Tibial artery (tissue), 4 donors: ENCODE data around the gene CD34.

Experiments
- DNase-seq, 2 donors: peaks; one replicate each; pipeline ENCODE4 v3.0.0-alpha.2; 2019
- H3K27ac ChIP-seq, 2 donors: fragments of 200-600 bp; sonication (generic) in 1 of 2; 1 replicate in 1 of 2; 2 replicates in 1 of 2; pipeline ENCODE4 v1.5.1; 2018 to 2019; ENCODE audit warnings: mild to moderate bottlenecking in 1 of 2
- H3K27me3 ChIP-seq, 2 donors: fragments of 200-600 bp; sonication (generic) in 1 of 2; one replicate each; pipeline versions ENCODE4 v1.5.1 to v1.6.0; 2016 to 2019
- H3K36me3 ChIP-seq, 3 donors: fragments of 200-600 bp; sonication (generic) in 2 of 3; one replicate each; pipeline ENCODE4 v1.5.1; 2016 to 2019; ENCODE audit warnings: mild to moderate bottlenecking in 2 of 3
- H3K4me1 ChIP-seq, 4 donors: fragments of 200-600 bp; sonication (generic) in 2 of 4; 1 replicate in 3 of 4; 2 replicates in 1 of 4; pipeline ENCODE4 v1.5.1; 2016 to 2019
- H3K4me3 ChIP-seq, 2 donors: fragments of 200-600 bp; sonication (generic) in 1 of 2; 1 replicate in 1 of 2; 2 replicates in 1 of 2; pipeline ENCODE4 v1.5.1; 2018 to 2019; ENCODE audit warnings: mild to moderate bottlenecking in 2 of 2
- H3K9me3 ChIP-seq, 3 donors: fragments of 200-600 bp; sonication (generic) in 1 of 3; one replicate each; pipeline ENCODE4 v1.5.1; 2016 to 2019
- CTCF ChIP-seq, 2 experiments: fragments of 200-600 bp in 1 of 2; fragments of 450-650 bp in 1 of 2; IDR thresholded peaks; one replicate each; pipeline ENCODE4 v1.5.1; 2017 to 2019; ENCODE audit warnings: antibody characterized with exemption in 2 of 2, mild to moderate bottlenecking in 1 of 2, moderate library complexity in 1 of 2
- intact Hi-C: fragments of 100-400 bp; cut with DNase I; formaldehyde crosslinking; loops from one replicate; pipeline ENCODE4 v1.15.0; 2023; ENCODE audit warnings: low total_unique reads

CD34 gene

GRCh38 chr1:207920444-207921021, 9.6 kb upstream of the CD34 start:
- Histone ChIP-seq H3K27me3 (no peaks in the 10 kb centered on the region), H3K4me1 (peaks cover 0 to 48% (median 18%) of the 10 kb centered on the region in 4 donors), H3K27ac (no peak overlapping the region), H3K36me3 (no peaks in the 10 kb centered on the region), H3K4me3 (no peak overlapping the region), H3K9me3 (no peaks in the 10 kb centered on the region)
- intact Hi-C loops = no loop called here
- no peak for TF ChIP-seq CTCF (IDR thresholded peaks at IDR 0.05)
- no peak for DNase-seq

- no peak for DNase-seq
- intact Hi-C loops = no loop called here
- H3K4me3 ChIP-seq = no peak overlapping the region
- no peaks in the 10 kb centered on the region for H3K9me3 ChIP-seq
- TF ChIP-seq CTCF (IDR thresholded peaks at IDR 0.05) = no peak
- no peak overlapping the region for H3K27ac ChIP-seq
- no peaks in the 10 kb centered on the region for H3K36me3 ChIP-seq
- no peaks in the 10 kb centered on the region for H3K27me3 ChIP-seq
- peaks cover 0 to 39% (median 15%) of the 10 kb centered on the region in 4 donors for H3K4me1 ChIP-seq
Observed at GRCh38 chr1:207919523-207920170, 8.7 kb upstream of the CD34 start.

- TF ChIP-seq CTCF (IDR thresholded peaks at IDR 0.05) = no peak
- intact Hi-C loops = no loop called here
- Histone ChIP-seq H3K36me3 (no peaks in the 10 kb centered on the region), H3K9me3 (no peaks in the 10 kb centered on the region), H3K27ac (no peak overlapping the region), H3K4me1 (peaks cover 0 to 35% (median 15%) of the 10 kb centered on the region in 4 donors), H3K27me3 (no peaks in the 10 kb centered on the region), H3K4me3 (no peak overlapping the region)
- no peak for DNase-seq
Observed at GRCh38 chr1:207918581-207918980, 7.7 kb upstream of the CD34 start.

GRCh38 chr1:207918011-207918410, 7.1 kb upstream of the CD34 start:
- Histone ChIP-seq H3K4me3 (no peak overlapping the region), H3K4me1 (peaks cover 0 to 29% (median 14%) of the 10 kb centered on the region in 4 donors), H3K27ac (no peak overlapping the region), H3K36me3 (no peaks in the 10 kb centered on the region), H3K9me3 (no peaks in the 10 kb centered on the region), H3K27me3 (no peaks in the 10 kb centered on the region)
- intact Hi-C loops = no loop called here
- DNase-seq = no peak
- TF ChIP-seq CTCF (IDR thresholded peaks at IDR 0.05) = no peak

GRCh38 chr1:207917080-207917479, 6.2 kb upstream of the CD34 start:
- intact Hi-C loops = no loop called here
- Histone ChIP-seq H3K4me3 (no peak overlapping the region), H3K9me3 (no peaks in the 10 kb centered on the region), H3K27me3 (peaks cover 0 to 4% of the 10 kb centered on the region in 2 donors), H3K4me1 (peaks cover 0 to 20% (median 7%) of the 10 kb centered on the region in 4 donors), H3K27ac (no peak overlapping the region), H3K36me3 (no peaks in the 10 kb centered on the region)
- no peak for TF ChIP-seq CTCF (IDR thresholded peaks at IDR 0.05)
- DNase-seq = no peak
